ENCODE data around the gene DDX23.
"Not testable (repeated sequence)": the region's sequence is repeated elsewhere in the genome, so short reads cannot be mapped to it uniquely, and the experiment has no call there.

The DDX23 gene

DNA sequence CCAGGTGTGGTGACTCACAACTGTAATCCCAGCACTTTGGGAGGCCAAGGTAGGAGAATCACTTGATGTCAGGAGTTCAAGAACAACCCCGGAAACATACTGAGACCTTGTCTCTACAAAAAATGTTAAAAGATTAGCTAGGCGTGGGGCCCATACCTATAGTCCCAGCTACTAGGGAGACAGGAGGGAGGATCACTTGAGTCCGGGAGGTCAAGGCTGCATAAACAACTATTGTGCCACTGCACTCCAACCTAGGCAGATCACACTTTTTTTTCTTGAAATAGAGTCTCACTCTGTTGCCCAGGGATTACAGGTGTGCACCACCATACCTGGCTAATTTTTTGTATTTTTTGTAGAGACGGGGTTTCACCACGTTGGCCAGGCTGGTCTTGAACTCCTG is 7.6 kb upstream of the DDX23 start:
- TF ChIP-seq POLR2A (IDR thresholded peaks at IDR 0.05; ENCODE audit: extremely low read depth, insufficient read length) = no peak
- TF ChIP-seq MYC (IDR thresholded peaks at IDR 0.05; ENCODE audit: low read depth, low read length) = no peak
- TF ChIP-seq, protein P1, sequence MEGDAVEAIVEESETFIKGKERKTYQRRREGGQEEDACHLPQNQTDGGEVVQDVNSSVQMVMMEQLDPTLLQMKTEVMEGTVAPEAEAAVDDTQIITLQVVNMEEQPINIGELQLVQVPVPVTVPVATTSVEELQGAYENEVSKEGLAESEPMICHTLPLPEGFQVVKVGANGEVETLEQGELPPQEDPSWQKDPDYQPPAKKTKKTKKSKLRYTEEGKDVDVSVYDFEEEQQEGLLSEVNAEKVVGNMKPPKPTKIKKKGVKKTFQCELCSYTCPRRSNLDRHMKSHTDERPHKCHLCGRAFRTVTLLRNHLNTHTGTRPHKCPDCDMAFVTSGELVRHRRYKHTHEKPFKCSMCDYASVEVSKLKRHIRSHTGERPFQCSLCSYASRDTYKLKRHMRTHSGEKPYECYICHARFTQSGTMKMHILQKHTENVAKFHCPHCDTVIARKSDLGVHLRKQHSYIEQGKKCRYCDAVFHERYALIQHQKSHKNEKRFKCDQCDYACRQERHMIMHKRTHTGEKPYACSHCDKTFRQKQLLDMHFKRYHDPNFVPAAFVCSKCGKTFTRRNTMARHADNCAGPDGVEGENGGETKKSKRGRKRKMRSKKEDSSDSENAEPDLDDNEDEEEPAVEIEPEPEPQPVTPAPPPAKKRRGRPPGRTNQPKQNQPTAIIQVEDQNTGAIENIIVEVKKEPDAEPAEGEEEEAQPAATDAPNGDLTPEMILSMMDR (IDR thresholded peaks at IDR 0.05; ENCODE audit: low read depth, low read length) = no peak
- TF ChIP-seq MAX (IDR thresholded peaks at IDR 0.05; ENCODE audit: low read depth, low read length) = no peak
- H3K4me3 ChIP-seq (ENCODE audit: low read depth, low read length) = no peak overlapping the region
- DNase-seq (ENCODE audit: low read depth) = no peak

GRCh38 chr12:48858043-48858442 is 6.1 kb upstream of the DDX23 start:
- H3K4me3 ChIP-seq (ENCODE audit: low read depth, low read length) = no peak overlapping the region
- TF ChIP-seq, protein P1 (IDR thresholded peaks at IDR 0.05; ENCODE audit: low read depth, low read length) = no peak
- TF ChIP-seq MYC (IDR thresholded peaks at IDR 0.05; ENCODE audit: low read depth, low read length) (no peak), MAX (IDR thresholded peaks at IDR 0.05; ENCODE audit: low read depth, low read length) (no peak), POLR2A (IDR thresholded peaks at IDR 0.05; ENCODE audit: extremely low read depth, insufficient read length) (no peak)
- DNase-seq (ENCODE audit: low read depth) = no peak

DNA sequence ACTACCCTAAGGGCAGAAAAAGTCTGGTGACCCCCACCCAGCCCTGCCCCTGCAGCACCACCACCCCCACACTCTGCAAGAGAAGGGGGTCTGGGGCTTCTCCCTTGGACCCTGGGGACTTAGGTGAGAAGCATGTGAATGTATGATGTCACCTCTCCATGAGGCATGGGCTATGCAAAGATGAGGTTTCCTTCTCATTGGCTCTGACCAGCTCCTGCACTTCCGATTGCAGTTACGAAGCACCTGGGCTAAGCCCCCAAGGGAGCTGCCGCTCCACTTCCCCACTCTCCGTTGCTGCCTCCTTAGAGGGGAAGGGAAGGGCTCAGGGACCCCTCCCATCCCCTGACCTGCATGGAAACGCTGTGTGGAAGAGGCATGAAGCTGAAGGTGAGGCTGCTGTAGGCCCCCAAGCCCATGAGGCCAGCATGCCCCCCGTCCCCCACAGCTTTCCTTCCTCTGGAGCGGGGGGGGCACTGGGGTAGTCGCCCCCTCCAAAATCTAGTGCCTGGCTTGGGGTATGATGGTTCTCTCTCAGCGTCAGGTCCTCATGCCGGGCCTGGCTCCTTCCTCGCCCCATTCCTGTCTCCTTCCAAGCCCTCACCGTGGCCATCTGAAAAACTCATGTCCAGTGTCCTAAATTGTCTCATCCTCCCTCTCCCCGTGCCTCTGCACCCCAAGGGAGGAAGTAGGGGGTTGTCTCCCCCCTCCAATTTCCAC is 5.5 kb upstream of the DDX23 start:
- no peak for DNase-seq (ENCODE audit: low read depth)
- TF ChIP-seq MAX (IDR thresholded peaks at IDR 0.05; ENCODE audit: low read depth, low read length) (no peak), POLR2A (IDR thresholded peaks at IDR 0.05; ENCODE audit: extremely low read depth, insufficient read length) (no peak), MYC (IDR thresholded peaks at IDR 0.05; ENCODE audit: low read depth, low read length) (no peak)
- TF ChIP-seq, protein P1 (IDR thresholded peaks at IDR 0.05; ENCODE audit: low read depth, low read length) = no peak
- H3K4me3 ChIP-seq (ENCODE audit: low read depth, low read length) = no peak overlapping the region

DNA sequence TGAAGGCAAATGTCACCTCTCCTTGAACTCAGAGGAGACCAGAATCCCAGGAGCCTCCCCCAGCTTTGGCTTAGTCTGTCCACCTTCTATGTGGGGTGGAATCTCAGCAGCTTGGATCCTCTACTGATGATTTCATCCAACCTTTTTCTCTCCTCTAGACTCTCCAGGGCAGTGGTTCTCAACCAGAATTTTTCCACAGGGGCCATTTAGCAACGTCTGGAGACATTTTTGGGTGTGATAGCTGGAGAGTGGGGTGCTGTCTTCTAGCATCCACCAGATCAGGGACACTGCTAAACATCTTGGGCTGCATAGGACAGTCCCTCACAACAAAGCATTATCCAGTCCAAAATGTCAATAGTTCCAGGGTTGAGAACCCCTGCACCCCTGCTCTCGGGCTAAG is 4.4 kb upstream of the DDX23 start:
- no peak for DNase-seq (ENCODE audit: low read depth)
- TF ChIP-seq MYC (IDR thresholded peaks at IDR 0.05; ENCODE audit: low read depth, low read length) (no peak), MAX (IDR thresholded peaks at IDR 0.05; ENCODE audit: low read depth, low read length) (no peak), POLR2A (IDR thresholded peaks at IDR 0.05; ENCODE audit: extremely low read depth, insufficient read length) (no peak)
- TF ChIP-seq, protein P1 (IDR thresholded peaks at IDR 0.05; ENCODE audit: low read depth, low read length) = no peak
- no peak overlapping the region for H3K4me3 ChIP-seq (ENCODE audit: low read depth, low read length)

DNA sequence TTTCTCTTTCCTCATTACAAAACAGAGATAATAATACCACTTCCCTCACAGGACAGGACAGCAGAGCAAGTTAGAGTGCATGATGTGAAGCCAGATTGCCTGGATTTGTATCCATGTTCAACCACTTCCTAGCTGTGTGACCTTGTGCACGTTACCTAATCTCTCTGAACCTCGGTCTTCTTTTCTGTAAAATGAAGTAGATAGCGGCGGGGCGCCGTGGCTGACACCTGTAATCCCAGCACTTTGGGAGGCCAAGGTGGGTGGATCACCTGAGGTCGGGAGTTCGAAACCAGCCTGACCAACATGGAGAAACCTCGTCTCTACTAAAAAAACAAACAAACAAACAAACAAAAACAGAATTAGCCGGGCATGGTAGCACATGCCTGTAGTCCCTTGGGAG is 3.0 kb upstream of the DDX23 start:
- DNase-seq (ENCODE audit: low read depth); H3K4me3 ChIP-seq (ENCODE audit: low read depth, low read length): not testable (repeated sequence)

DNA sequence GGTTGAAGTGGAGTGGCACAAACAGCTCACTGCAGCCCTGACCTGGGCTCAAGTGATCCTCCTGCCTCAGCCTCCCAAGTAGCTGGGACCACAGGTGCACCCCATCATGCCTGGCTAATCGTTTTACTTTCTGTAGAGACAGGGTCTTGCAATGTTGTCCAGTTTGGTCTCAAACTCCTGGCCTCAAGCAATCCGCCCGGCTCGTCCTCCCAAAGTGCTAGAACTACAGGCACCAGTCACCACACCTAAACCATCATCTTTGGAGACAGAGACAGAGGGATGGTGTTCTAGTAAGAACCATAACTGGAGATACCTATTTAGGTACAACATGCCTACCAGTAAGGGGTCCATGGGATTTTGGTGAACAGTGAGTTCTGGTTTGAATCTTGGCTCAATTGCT is 2.5 kb upstream of the DDX23 start:
- no peak overlapping the region for H3K4me3 ChIP-seq (ENCODE audit: low read depth, low read length)
- no peak for DNase-seq (ENCODE audit: low read depth)
- TF ChIP-seq, protein P1 (IDR thresholded peaks at IDR 0.05; ENCODE audit: low read depth, low read length) = no peak
- no peak for TF ChIP-seq MYC (IDR thresholded peaks at IDR 0.05; ENCODE audit: low read depth, low read length)
- TF ChIP-seq MAX (IDR thresholded peaks at IDR 0.05; ENCODE audit: low read depth, low read length) = no peak
- TF ChIP-seq POLR2A (IDR thresholded peaks at IDR 0.05; ENCODE audit: extremely low read depth, insufficient read length) = no peak

Measured in NB4 (cell line).